GM20000 (cell line): Measurements from ENCODE around the gene MYPN.

Experiments
- DNase-seq: peaks from one replicate; pipeline ENCODE4 v3.0.0; 2012; ENCODE audit warnings: low spot score
- CTCF ChIP-seq: IDR thresholded peaks from 2 replicates; pipeline ENCODE4 v1.5.1; 2012; ENCODE audit warnings: mild to moderate bottlenecking, control low read depth; ENCODE audit errors: extremely low read depth, missing control alignments

Gene MYPN

GRCh38 chr10:68135362-68135761 is 26.1 kb downstream of the MYPN start:
- DNase-seq, result no peak
- no peak for TF ChIP-seq CTCF

- no peak for TF ChIP-seq CTCF
- DNase-seq, result no peak
Observed at GRCh38 chr10:68135922-68136792, 26.9 kb downstream of the MYPN start.

- no peak for TF ChIP-seq CTCF
- DNase-seq, result no peak
Observed at GRCh38 chr10:68137171-68137570, 27.9 kb downstream of the MYPN start.

GRCh38 chr10:68138526-68138925 is 29.2 kb downstream of the MYPN start:
- TF ChIP-seq CTCF, result no peak
- no peak for DNase-seq

GRCh38 chr10:68139448-68140272 is 30.4 kb downstream of the MYPN start:
- no peak for DNase-seq
- TF ChIP-seq CTCF, result no peak

- TF ChIP-seq CTCF, result no peak
- no peak for DNase-seq
Observed at GRCh38 chr10:68142761-68143160, 33.5 kb downstream of the MYPN start.

- no peak for DNase-seq
- TF ChIP-seq CTCF, result no peak
Observed at GRCh38 chr10:68144709-68145108, 35.4 kb downstream of the MYPN start.
